Measurements from ENCODE around the gene TOPORS.
"Not testable (repeated sequence)": the region's sequence is repeated elsewhere in the genome, so short reads cannot be mapped to it uniquely, and the experiment has no call there.

- TF ChIP-seq CTCF, POLR2AphosphoS5, EP300 (IDR thresholded peaks at IDR 0.05): not testable (repeated sequence)
Observed at GRCh38 chr9:32524558-32524891, 27.9 kb downstream of the TOPORS start.
